ENCODE data around the gene TBC1D4.
"Not testable (repeated sequence)": the region's sequence is repeated elsewhere in the genome, so short reads cannot be mapped to it uniquely, and the experiment has no call there.

TBC1D4 gene

DNA sequence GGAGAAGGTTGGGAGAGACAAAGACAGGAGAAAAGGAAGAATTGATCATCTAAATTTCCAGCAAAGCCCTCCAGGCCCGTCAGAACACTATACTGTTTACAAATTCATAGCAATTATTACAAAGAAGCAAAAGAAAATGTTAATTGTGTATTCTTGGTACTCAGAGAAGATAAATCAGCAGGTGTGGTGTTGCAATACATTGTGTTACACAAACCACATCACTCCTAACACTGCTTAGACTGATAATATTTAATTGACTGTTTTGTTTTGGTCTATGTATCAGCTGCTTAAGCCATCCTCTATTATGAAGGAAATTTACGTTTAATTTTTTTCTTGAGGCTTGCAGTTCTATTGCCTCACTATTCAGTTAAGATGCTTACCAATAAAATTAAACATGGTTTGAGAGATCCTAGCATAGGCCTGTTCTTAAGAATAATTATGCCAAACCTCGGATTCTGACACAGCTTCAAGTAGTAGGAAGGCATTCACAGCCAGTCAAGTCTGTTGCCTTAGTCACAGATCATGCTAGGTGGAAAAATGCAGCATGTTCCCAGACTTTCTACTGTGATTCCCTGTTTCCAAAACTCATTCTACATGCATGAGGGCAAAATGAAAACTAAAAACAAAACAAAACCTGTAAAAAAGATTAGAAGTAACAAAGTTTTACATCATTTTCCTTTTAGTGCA lies 129.2 kb downstream of the TBC1D4 start:
- TF ChIP-seq, protein P1, sequence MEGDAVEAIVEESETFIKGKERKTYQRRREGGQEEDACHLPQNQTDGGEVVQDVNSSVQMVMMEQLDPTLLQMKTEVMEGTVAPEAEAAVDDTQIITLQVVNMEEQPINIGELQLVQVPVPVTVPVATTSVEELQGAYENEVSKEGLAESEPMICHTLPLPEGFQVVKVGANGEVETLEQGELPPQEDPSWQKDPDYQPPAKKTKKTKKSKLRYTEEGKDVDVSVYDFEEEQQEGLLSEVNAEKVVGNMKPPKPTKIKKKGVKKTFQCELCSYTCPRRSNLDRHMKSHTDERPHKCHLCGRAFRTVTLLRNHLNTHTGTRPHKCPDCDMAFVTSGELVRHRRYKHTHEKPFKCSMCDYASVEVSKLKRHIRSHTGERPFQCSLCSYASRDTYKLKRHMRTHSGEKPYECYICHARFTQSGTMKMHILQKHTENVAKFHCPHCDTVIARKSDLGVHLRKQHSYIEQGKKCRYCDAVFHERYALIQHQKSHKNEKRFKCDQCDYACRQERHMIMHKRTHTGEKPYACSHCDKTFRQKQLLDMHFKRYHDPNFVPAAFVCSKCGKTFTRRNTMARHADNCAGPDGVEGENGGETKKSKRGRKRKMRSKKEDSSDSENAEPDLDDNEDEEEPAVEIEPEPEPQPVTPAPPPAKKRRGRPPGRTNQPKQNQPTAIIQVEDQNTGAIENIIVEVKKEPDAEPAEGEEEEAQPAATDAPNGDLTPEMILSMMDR (IDR thresholded peaks at IDR 0.05; ENCODE audit: unreplicated experiment in 3 of 3), result no peak
- H3K9me3 Mint-ChIP-seq, result no peaks in the 10 kb centered on the region
- H3K36me3 Mint-ChIP-seq (ENCODE audit: low read depth), result peaks cover 30% of the 10 kb centered on the region
- no peak overlapping the region for H3K4me3 Mint-ChIP-seq
- peaks cover 4% of the 10 kb centered on the region for H3K4me1 Mint-ChIP-seq
- H3K27ac Mint-ChIP-seq, result no peak overlapping the region
- H3K27me3 Mint-ChIP-seq (ENCODE audit: low read depth), result no peaks in the 10 kb centered on the region

DNA sequence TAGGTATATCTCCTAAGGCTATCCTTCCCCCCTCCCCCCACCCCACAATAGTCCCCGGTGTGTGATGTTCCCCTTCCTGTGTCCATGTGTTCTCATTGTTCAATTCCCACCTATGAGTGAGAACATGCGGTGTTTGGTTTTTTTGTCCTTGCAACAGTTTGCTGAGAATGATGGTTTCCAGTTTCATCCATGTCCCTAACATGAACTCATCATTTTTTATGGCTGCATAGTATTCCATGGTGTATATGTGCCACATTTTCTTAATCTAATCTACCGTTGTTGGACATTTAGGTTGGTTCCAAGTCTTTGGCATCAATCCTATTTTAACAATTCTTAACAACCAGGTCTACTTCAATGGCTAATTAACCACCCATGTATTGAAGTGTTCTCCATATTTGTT lies 130.4 kb downstream of the TBC1D4 start:
- H3K9me3 Mint-ChIP-seq; H3K27me3 Mint-ChIP-seq (ENCODE audit: low read depth); H3K4me1 Mint-ChIP-seq; H3K4me3 Mint-ChIP-seq; H3K27ac Mint-ChIP-seq: not testable (repeated sequence)
- peaks cover 38% of the 10 kb centered on the region for H3K36me3 Mint-ChIP-seq (ENCODE audit: low read depth)

DNA sequence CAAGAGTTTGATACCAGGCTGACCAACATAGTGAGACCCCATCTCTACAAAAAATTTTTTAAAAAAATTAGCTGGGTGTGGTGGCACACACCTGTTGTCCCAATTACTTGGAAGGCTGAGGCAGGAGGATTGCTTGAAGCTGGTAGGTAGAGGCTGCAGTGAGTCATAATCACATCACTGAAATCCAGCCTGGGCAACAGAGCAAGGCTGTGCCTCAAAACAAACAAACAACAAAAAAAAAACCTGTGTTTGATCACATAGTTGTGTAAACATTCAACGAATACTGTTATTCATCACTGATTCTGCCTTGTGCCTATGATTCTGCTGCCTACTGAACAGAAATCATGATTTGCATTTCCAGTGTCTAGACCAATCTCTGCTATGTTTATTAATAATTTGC lies 134.0 kb downstream of the TBC1D4 start:
- no peak overlapping the region for H3K27ac Mint-ChIP-seq
- H3K4me1 Mint-ChIP-seq, result no peaks in the 10 kb centered on the region
- H3K9me3 Mint-ChIP-seq, result no peaks in the 10 kb centered on the region
- H3K36me3 Mint-ChIP-seq (ENCODE audit: low read depth), result peaks cover 30% of the 10 kb centered on the region
- H3K27me3 Mint-ChIP-seq (ENCODE audit: low read depth), result no peaks in the 10 kb centered on the region
- no peak overlapping the region for H3K4me3 Mint-ChIP-seq
- TF ChIP-seq, protein P1 (IDR thresholded peaks at IDR 0.05; ENCODE audit: unreplicated experiment in 3 of 3), result no peak

DNA sequence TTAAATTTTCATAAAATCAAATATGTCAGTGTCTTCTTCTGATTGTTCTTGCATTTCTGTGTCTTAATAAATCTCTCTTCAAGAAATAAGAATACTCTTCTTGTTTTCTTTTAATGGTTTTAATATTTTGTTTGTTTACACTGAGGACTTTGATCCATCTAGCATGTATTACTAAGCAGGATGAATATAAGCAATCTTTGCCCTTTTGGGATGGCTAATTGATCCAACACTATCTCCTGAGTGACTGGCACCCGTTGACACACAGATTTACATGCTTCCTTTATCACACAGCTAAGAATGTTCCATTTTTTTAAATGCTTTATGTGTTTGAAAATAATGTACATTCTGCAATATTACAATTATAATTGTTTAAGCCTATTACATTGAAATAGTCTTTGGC lies 134.5 kb downstream of the TBC1D4 start:
- Mint-ChIP-seq H3K9me3 (no peaks in the 10 kb centered on the region), H3K27ac (no peak overlapping the region), H3K36me3 (ENCODE audit: low read depth) (peaks cover 28% of the 10 kb centered on the region), H3K4me1 (no peaks in the 10 kb centered on the region), H3K27me3 (ENCODE audit: low read depth) (no peaks in the 10 kb centered on the region), H3K4me3 (no peak overlapping the region)
- TF ChIP-seq, protein P1 (IDR thresholded peaks at IDR 0.05; ENCODE audit: unreplicated experiment in 3 of 3), result no peak

DNA sequence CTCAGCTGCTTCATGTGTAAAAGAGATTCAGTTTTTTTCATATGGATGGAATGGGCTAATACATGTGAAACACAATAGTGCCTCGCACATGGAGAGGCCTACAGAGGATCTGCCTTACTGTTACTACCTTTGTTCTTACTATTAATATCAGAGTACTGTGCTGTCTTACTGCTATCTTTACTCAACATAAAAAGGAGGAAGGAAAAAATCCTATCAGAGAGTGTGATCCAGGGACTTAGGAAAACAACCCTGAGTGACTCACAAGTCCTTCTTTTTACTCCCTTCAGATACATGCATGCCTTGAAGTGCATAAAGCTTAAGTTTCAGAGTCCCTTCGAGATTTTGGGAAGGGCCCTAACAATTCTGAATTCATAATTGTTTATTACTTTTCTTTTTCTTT lies 136.8 kb downstream of the TBC1D4 start:
- no peaks in the 10 kb centered on the region for H3K27me3 Mint-ChIP-seq (ENCODE audit: low read depth)
- TF ChIP-seq, protein P1 (IDR thresholded peaks at IDR 0.05; ENCODE audit: unreplicated experiment in 3 of 3), result no peak
- peaks cover 30% of the 10 kb centered on the region for H3K36me3 Mint-ChIP-seq (ENCODE audit: low read depth)
- H3K9me3 Mint-ChIP-seq, result no peaks in the 10 kb centered on the region
- no peaks in the 10 kb centered on the region for H3K4me1 Mint-ChIP-seq
- no peak overlapping the region for H3K27ac Mint-ChIP-seq
- H3K4me3 Mint-ChIP-seq, result no peak overlapping the region

DNA sequence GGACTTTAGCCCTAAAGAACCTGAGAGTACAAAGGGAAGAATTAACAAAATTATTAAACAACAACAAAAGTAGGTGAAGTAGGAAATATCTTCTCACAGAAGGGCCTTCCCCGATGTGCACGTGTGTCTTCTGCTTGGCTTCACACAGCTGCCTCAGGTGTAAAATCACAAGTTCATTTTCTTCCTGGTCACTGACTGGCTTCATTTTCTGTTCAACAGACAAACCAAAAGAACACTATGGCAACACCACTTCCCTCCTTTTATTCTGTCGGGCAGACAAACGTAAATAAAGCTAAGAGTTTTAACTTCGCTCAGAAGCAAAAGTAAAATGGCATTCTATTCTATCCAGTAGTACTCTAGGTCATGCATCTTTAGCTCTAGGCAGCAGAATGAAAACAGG lies 140.9 kb downstream of the TBC1D4 start:
- TF ChIP-seq, protein P1 (IDR thresholded peaks at IDR 0.05; ENCODE audit: unreplicated experiment in 3 of 3), result no peak
- peaks cover 21% of the 10 kb centered on the region for H3K36me3 Mint-ChIP-seq (ENCODE audit: low read depth)
- H3K9me3 Mint-ChIP-seq, result no peaks in the 10 kb centered on the region
- H3K27me3 Mint-ChIP-seq (ENCODE audit: low read depth), result no peaks in the 10 kb centered on the region
- H3K4me3 Mint-ChIP-seq, result no peak overlapping the region
- H3K4me1 Mint-ChIP-seq, result no peaks in the 10 kb centered on the region
- H3K27ac Mint-ChIP-seq, result no peak overlapping the region

Data from nephron (organoid).